CD4-positive, alpha-beta T cell treated with Interferon gamma for 1 hour (primary cell): ENCODE measurements around the gene ITGB2.

ENCODE experiments used
- DNase-seq: peaks from one replicate; pipeline ENCODE4 v3.0.0-alpha.2; 2020

The ITGB2 gene

DNA sequence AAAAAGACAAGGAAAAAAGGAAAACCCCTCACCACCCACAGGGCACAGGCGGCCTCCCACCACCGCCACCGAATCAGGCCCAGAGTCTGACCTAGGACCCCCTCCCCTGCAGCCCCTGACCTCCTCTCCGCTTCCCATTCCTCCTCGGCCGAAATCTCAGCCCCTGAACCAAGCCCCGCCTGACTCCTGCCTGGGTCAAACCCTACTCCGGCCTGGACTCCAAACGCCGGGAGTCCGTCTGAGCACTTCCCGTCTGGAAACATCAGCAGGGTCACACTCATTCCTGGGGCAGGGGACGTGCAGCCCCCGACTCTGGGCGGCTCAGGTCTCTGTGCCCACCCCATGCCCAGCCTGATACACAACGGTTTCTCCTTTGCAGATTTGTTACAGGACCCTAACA lies 76.4 kb downstream of the ITGB2 start:
- DNase-seq = no peak

DNA sequence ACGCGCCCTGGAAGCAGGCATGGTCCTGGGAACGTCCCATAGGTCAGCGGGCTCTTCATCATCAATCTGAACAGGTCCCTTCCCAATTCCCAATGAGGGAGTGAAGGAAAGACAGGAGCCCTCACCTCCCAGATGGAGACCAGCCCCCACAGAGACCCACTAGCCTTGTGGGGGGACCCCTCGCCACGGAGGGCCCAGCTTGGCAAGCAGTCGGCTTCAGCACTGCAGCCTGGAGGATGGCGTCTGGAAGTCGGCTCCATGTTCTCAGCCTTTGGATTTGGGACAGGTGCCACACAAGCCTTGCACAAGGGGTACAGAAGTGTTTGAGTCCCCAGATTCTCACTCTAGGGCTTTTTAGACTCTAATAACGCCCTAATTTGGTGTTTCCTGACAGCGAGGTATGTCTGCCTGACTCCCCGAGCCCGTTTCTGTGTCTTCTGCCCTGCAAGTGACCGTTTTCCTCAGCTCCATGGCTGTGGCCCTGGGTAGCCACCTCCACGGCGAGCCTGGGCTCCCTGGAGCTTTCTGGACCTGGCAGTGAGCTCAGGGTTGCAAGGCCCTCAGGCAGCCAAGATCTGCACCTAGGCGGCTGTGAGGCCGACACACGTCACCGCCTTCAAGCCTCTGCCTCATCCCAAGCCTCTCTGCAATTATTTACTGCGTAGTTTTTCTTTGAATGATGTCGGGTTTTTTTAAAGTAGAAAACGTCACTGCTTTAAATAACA lies 77.8 kb downstream of the ITGB2 start:
- no peak for DNase-seq

DNA sequence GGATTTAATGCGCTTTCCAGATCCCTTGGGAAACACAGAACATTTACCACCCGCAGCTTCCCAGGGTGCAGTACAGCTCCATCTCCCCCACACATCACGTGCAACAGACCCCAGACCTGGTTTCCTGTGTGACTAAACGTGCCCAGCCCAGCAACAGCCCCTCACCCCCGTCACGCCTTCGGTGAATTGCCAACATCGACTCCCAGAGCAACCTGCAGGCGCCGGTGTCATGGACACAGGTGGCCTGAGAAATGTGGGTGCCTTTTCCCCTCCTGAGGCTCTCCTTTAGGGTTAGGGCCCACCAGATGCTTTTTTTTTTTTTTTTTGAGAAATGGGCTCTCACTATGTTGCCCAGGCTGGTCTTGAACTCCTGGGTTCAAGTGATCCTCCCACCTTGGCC lies 78.6 kb downstream of the ITGB2 start:
- DNase-seq = no peak

DNA sequence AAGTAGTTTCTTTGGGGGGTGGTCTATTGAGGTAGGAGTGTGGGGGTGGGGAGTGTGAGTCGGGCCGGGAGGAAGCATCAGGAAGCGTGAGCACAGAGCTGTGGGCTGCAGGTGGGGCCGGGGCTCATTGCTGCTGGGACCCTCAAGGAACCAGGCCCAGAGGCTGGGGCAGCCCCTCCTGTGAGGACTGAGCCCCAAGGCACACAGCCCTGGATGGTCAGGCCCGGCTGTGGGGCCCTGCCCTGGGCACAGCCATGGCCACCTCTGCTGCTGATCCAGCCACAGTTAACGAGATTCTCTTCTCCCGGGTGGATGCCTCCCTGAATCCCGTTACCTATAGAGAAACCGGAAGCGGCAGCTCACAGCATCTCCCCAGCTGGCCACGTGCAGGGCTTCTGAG lies 79.9 kb downstream of the ITGB2 start:
- DNase-seq = no peak

DNA sequence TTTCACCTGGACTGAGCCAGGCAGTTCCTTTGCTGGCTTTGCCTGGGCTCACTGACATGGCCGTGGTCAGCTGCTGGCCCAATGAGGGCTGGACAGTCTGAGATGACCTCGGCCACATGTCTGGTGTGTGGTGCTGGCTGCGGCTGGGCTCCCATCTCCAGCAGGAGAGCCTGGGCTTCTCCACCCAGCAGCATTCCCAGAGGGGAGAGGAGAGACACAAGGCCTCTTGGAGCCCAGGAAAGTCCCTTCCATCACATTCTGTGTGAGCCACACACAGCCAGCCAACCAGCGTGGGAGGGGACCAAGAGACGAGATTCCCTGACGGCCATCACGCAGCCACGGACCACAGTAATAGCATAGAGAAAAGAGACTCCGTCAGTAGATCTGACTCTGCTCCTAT lies 81.7 kb downstream of the ITGB2 start:
- DNase-seq = no peak

DNA sequence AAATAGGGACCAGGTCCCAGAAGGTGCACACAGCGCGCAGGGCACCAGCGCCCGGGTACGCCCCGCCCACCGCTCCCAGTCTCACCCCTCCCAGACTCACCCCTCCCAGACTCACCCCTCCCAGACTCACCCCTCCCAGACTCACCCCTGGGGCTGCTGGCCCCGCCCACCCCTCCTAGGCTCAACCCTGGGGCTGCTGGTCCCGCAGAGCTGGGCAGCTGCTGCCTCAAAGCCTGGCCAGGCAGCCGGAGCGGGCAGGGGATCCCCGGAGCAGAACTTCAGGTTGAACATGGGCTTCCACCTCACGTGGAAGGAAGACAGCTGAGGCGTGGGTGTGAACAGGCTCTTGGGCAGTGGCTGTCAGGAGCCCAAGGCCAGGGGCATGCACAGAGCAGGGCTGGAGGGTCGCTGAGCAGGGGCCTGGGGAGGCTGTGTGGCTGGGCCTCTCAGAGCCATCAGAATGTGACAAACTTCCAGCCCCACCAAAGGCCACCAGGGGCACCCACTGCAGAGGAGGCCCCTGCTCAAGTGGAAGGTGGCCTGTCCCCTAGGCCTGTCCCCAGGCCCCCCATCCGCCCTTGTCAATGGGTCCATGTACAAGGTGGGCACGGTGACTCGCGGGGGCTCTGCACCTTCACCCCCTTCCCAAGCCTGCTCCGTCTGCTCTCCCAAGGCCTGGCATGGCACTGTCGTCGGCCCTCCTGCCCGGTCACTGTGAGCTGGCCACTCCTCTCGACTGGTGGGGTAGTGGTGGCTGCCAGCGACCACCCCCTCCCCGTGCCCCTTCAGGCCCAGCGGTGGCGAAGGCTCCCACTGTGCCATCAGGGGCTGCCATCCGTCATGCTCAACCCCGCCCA lies 82.4 kb downstream of the ITGB2 start:
- no peak for DNase-seq

DNA sequence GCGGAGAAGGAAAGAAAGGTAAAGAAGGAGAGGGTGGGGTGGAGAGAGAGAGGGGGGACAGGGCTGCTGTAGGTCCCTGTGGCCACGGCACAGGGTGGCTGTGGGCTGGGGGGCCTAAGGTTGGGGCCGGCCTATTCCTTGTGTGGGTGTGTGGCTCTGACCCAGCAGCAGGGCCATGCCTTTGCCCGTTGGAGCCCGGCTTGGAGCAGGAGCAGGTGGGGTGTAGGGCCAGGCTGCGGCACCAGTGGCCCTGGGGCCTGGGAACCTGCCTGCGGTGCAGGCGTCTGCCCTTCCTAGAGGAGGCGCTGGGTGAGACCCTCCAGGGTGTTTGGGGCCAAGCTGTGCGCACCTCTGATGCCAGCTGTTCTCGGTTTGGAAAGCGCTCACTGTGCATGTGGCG lies 83.2 kb downstream of the ITGB2 start:
- no peak for DNase-seq

DNA sequence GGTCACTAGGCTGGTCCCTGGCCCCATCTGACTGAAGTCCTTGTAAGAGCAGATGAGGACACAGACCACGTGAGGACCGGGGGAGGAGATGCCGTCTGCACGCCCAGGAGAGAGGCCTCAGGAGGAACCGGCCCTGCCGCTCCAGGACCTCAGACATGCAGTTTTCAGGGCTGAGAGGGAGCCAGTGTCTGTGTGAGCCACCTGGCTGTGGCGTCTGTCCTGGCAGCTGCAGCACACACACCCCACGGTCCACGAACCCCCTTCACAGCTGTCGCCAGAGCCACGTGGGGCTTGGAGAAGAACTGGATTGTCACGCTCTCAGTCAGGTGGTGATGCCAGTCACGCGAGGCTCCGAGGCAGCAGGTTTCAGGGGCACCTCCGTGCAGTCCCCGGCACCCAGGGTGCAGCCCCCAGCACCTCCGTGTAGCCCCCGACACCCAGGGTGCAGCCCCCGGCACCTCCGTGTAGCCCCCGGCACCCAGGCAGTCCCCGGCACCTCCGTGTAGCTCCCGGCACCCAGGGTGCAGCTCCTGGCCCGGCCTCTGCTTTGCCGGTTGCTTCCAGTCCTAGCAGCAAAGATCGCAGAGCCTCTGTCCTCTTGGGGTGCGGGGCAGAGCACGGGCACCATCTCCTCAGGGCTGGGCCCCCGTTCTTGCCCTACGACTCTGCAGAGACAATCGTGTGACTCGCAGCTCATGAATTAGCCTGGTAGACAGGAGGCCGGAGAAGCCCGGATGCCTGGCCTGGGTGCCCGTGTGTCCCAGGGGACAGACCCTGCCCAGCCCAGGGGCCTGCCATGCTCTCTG lies 83.8 kb downstream of the ITGB2 start:
- no peak for DNase-seq

DNA sequence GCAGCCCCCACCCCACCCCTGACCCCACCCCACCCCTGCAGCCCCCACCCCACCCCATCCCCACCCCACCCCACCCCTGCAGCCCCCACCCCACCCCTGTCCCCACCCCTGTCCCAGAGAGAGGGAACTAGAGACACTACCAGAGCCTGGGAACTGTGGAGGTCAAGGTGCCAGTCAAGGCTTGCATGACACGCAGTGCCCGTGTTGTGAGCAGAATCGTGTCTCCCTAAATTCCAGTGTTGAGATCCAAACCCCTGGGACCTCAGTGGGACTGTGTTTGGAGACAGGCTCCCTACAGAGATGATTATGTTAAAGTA lies 84.4 kb downstream of the ITGB2 start:
- DNase-seq = no peak
